ENCODE results near the gene KHDRBS2. TPM values are rescaled to one million over a fixed set of nuclear protein-coding genes. Genes with fewer than 3 reads are reported as not detected.

Gene KHDRBS2
- total and polyA plus RNA-seq, 2 experiments from 2014 or later = 5.4 to 11.7 TPM

GRCh38 chr6:61649845-61650244, 636.2 kb downstream of the KHDRBS2 start:
- Histone ChIP-seq H3K4me2 (no peak overlapping the region), H3K36me3 (ENCODE audit: insufficient read depth) (no peaks in the 10 kb centered on the region), H3K27ac (ENCODE audit: low read depth) (no peak overlapping the region), H3K9me2 (ENCODE audit: insufficient read depth) (no peaks in the 10 kb centered on the region), H3K4me3 (no peak overlapping the region), H3K27me3 (ENCODE audit: insufficient read depth) (no peaks in the 10 kb centered on the region), H3F3A (replicated peaks; ENCODE audit: low read depth) (no peaks in the 10 kb centered on the region), H2AFZ (no peak overlapping the region), H3K79me2 (replicated peaks; ENCODE audit: insufficient read depth) (no peaks in the 10 kb centered on the region), H4K20me1 (replicated peaks; ENCODE audit: insufficient read depth) (no peaks in the 10 kb centered on the region), H3K4me1 (ENCODE audit: insufficient read depth) (no peaks in the 10 kb centered on the region)
- Mint-ChIP-seq H3K27me3 (ENCODE audit: insufficient read depth, low read depth, poor library complexity) (peaks cover 1% of the 10 kb centered on the region), H3K9me3 (peaks cover 11% of the 10 kb centered on the region), H3K27ac (no peak overlapping the region), H3K4me3 (no peak overlapping the region), H3K36me3 (ENCODE audit: low read depth) (no peaks in the 10 kb centered on the region), H3K4me1 (peaks cover 12% of the 10 kb centered on the region; the same call in 2 of the 3 replicates)
- ATAC-seq = no peak
- TF ChIP-seq, protein P1, sequence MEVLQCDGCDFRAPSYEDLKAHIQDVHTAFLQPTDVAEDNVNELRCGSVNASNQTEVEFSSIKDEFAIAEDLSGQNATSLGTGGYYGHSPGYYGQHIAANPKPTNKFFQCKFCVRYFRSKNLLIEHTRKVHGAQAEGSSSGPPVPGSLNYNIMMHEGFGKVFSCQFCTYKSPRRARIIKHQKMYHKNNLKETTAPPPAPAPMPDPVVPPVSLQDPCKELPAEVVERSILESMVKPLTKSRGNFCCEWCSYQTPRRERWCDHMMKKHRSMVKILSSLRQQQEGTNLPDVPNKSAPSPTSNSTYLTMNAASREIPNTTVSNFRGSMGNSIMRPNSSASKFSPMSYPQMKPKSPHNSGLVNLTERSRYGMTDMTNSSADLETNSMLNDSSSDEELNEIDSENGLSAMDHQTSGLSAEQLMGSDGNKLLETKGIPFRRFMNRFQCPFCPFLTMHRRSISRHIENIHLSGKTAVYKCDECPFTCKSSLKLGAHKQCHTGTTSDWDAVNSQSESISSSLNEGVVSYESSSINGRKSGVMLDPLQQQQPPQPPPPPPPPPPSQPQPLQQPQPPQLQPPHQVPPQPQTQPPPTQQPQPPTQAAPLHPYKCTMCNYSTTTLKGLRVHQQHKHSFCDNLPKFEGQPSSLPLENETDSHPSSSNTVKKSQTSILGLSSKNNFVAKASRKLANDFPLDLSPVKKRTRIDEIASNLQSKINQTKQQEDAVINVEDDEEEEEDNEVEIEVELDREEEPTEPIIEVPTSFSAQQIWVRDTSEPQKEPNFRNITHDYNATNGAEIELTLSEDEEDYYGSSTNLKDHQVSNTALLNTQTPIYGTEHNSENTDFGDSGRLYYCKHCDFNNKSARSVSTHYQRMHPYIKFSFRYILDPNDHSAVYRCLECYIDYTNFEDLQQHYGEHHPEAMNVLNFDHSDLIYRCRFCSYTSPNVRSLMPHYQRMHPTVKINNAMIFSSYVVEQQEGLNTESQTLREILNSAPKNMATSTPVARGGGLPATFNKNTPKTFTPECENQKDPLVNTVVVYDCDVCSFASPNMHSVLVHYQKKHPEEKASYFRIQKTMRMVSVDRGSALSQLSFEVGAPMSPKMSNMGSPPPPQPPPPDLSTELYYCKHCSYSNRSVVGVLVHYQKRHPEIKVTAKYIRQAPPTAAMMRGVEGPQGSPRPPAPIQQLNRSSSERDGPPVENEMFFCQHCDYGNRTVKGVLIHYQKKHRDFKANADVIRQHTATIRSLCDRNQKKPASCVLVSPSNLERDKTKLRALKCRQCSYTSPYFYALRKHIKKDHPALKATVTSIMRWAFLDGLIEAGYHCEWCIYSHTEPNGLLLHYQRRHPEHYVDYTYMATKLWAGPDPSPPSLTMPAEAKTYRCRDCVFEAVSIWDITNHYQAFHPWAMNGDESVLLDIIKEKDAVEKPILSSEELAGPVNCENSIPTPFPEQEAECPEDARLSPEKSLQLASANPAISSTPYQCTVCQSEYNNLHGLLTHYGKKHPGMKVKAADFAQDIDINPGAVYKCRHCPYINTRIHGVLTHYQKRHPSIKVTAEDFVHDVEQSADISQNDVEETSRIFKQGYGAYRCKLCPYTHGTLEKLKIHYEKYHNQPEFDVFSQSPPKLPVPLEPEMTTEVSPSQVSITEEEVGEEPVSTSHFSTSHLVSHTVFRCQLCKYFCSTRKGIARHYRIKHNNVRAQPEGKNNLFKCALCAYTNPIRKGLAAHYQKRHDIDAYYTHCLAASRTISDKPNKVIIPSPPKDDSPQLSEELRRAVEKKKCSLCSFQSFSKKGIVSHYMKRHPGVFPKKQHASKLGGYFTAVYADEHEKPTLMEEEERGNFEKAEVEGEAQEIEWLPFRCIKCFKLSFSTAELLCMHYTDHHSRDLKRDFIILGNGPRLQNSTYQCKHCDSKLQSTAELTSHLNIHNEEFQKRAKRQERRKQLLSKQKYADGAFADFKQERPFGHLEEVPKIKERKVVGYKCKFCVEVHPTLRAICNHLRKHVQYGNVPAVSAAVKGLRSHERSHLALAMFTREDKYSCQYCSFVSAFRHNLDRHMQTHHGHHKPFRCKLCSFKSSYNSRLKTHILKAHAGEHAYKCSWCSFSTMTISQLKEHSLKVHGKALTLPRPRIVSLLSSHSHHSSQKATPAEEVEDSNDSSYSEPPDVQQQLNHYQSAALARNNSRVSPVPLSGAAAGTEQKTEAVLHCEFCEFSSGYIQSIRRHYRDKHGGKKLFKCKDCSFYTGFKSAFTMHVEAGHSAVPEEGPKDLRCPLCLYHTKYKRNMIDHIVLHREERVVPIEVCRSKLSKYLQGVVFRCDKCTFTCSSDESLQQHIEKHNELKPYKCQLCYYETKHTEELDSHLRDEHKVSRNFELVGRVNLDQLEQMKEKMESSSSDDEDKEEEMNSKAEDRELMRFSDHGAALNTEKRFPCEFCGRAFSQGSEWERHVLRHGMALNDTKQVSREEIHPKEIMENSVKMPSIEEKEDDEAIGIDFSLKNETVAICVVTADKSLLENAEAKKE (CRISPR knock-in tag; IDR thresholded peaks at IDR 0.05) = no peak
- DNase-seq (ENCODE audit: low spot score) = no peak

GRCh38 chr6:61640463-61640862, 645.6 kb downstream of the KHDRBS2 start:
- H3K4me2 ChIP-seq = no peak overlapping the region
- Mint-ChIP-seq H3K27me3 (ENCODE audit: insufficient read depth, low read depth, poor library complexity) (no peaks in the 10 kb centered on the region), H3K36me3 (ENCODE audit: low read depth) (peaks cover 3% of the 10 kb centered on the region; the same call in 2 of the 3 replicates), H3K4me1 (no peaks in the 10 kb centered on the region), H3K27ac (no peak overlapping the region), H3K4me3 (no peak overlapping the region), H3K9me3 (peaks cover 21% of the 10 kb centered on the region)
- no peaks in the 10 kb centered on the region for H3K36me3 ChIP-seq (ENCODE audit: insufficient read depth)
- H3F3A ChIP-seq (replicated peaks; ENCODE audit: low read depth) = no peaks in the 10 kb centered on the region
- no peaks in the 10 kb centered on the region for H3K27me3 ChIP-seq (ENCODE audit: insufficient read depth)
- no peak overlapping the region for H2AFZ ChIP-seq
- no peak overlapping the region for H3K27ac ChIP-seq (ENCODE audit: low read depth)
- H3K4me1 ChIP-seq (ENCODE audit: insufficient read depth) = no peaks in the 10 kb centered on the region
- H3K9me2 ChIP-seq (ENCODE audit: insufficient read depth) = no peaks in the 10 kb centered on the region
- H3K79me2 ChIP-seq (replicated peaks; ENCODE audit: insufficient read depth) = no peaks in the 10 kb centered on the region
- peak; percentile 1 for DNase-seq (ENCODE audit: low spot score)
- H4K20me1 ChIP-seq (replicated peaks; ENCODE audit: insufficient read depth) = no peaks in the 10 kb centered on the region
- no peak for ATAC-seq
- H3K4me3 ChIP-seq = no peak overlapping the region
- no peak for TF ChIP-seq CREB1 (CRISPR knock-in tag; IDR thresholded peaks at IDR 0.05; ENCODE audit: low read depth)
- no peak for TF ChIP-seq JUNB (IDR thresholded peaks at IDR 0.05; ENCODE audit: unreplicated experiment)
- TF ChIP-seq, protein P2, sequence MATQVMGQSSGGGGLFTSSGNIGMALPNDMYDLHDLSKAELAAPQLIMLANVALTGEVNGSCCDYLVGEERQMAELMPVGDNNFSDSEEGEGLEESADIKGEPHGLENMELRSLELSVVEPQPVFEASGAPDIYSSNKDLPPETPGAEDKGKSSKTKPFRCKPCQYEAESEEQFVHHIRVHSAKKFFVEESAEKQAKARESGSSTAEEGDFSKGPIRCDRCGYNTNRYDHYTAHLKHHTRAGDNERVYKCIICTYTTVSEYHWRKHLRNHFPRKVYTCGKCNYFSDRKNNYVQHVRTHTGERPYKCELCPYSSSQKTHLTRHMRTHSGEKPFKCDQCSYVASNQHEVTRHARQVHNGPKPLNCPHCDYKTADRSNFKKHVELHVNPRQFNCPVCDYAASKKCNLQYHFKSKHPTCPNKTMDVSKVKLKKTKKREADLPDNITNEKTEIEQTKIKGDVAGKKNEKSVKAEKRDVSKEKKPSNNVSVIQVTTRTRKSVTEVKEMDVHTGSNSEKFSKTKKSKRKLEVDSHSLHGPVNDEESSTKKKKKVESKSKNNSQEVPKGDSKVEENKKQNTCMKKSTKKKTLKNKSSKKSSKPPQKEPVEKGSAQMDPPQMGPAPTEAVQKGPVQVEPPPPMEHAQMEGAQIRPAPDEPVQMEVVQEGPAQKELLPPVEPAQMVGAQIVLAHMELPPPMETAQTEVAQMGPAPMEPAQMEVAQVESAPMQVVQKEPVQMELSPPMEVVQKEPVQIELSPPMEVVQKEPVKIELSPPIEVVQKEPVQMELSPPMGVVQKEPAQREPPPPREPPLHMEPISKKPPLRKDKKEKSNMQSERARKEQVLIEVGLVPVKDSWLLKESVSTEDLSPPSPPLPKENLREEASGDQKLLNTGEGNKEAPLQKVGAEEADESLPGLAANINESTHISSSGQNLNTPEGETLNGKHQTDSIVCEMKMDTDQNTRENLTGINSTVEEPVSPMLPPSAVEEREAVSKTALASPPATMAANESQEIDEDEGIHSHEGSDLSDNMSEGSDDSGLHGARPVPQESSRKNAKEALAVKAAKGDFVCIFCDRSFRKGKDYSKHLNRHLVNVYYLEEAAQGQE (IDR thresholded peaks at IDR 0.05; ENCODE audit: unreplicated experiment) = no peak
- TF ChIP-seq EZH2phosphoT487 (IDR thresholded peaks at IDR 0.05; ENCODE audit: unreplicated experiment) = no peak
- no peak for TF ChIP-seq POLR2AphosphoS5 (IDR thresholded peaks at IDR 0.05; ENCODE audit: low read depth)
- TF ChIP-seq ZNF331 (CRISPR knock-in tag; IDR thresholded peaks at IDR 0.05; ENCODE audit: low read depth) = no peak
- TF ChIP-seq CTCF (conservative IDR thresholded peaks at IDR 0.05; ENCODE audit: low read depth in 2 of 2) = no peak
- TF ChIP-seq EZH2 (IDR thresholded peaks at IDR 0.05; ENCODE audit: low read depth, unreplicated experiment) = no peak
- TF ChIP-seq ZNF114 (CRISPR knock-in tag; IDR thresholded peaks at IDR 0.05) = no peak
- TF ChIP-seq NANOG (IDR thresholded peaks at IDR 0.05; ENCODE audit: borderline replicate concordance) = no peak
- TF ChIP-seq STAT1 (IDR thresholded peaks at IDR 0.05; ENCODE audit: unreplicated experiment) = no peak

Measured in GM23338 (cell line).